ENCODE results near the gene KANSL1. TPM values are rescaled to one million over a fixed set of nuclear protein-coding genes. Genes with fewer than 3 reads are reported as not detected.

The KANSL1 gene
- total RNA-seq, 1 experiment from 2014 or later = 52.5 TPM

GRCh38 chr17:46038937-46039336, 154.3 kb downstream of the KANSL1 start:
- 0 out of 2 replicates have a peak, but pooled peaks cover 6% of the 10 kb centered on the region for H3K79me2 ChIP-seq (ENCODE audit: low read depth)
- no peaks in the 10 kb centered on the region for H3K4me1 ChIP-seq (replicated peaks; ENCODE audit: insufficient read depth)
- H3K9me3 ChIP-seq (ENCODE audit: insufficient read depth, low read depth) = no peaks in the 10 kb centered on the region
- no peak overlapping the region for H3K27ac ChIP-seq
- no peak for TF ChIP-seq EZH2 (IDR thresholded peaks at IDR 0.05; ENCODE audit: low read depth)
- no peak for TF ChIP-seq CTCF (conservative IDR thresholded peaks at IDR 0.05)
- H4K20me1 ChIP-seq (ENCODE audit: insufficient read depth) = peaks cover 13% of the 10 kb centered on the region
- H3K36me3 ChIP-seq (ENCODE audit: low read depth) = peaks cover 78% of the 10 kb centered on the region
- no peaks in the 10 kb centered on the region for H3K9me2 ChIP-seq (ENCODE audit: insufficient read depth)
- H3F3A ChIP-seq (ENCODE audit: insufficient read depth, low read depth) = peaks cover 11% of the 10 kb centered on the region; the same call in 1 of the 2 replicates
- BruUV-seq (replicated peaks) = no TSS peak
- ChIA-PET CTCF (no interaction called here), POLR2A (ENCODE audit: unreplicated experiment) (no interaction called here)
- H3K27me3 ChIP-seq (ENCODE audit: insufficient read depth, low read depth) = no peaks in the 10 kb centered on the region
- H3K4me3 ChIP-seq = no peak overlapping the region
- intact Hi-C loops (cut with micrococcal nuclease; ENCODE audit: unreplicated experiment) = no loop called here
- H2AFZ ChIP-seq = no peak overlapping the region
- no peak overlapping the region for H3K4me2 ChIP-seq
- no peak for DNase-seq

GRCh38 chr17:46038414-46038813, 154.8 kb downstream of the KANSL1 start:
- Histone ChIP-seq H3K4me3 (no peak overlapping the region), H3K9me2 (ENCODE audit: insufficient read depth) (no peaks in the 10 kb centered on the region), H3F3A (ENCODE audit: insufficient read depth, low read depth) (peaks cover 11% of the 10 kb centered on the region; the same call in 1 of the 2 replicates), H4K20me1 (ENCODE audit: insufficient read depth) (peaks cover 13% of the 10 kb centered on the region), H3K79me2 (ENCODE audit: low read depth) (0 out of 2 replicates have a peak, but pooled peaks cover 3% of the 10 kb centered on the region), H3K27me3 (ENCODE audit: insufficient read depth, low read depth) (no peaks in the 10 kb centered on the region), H3K36me3 (ENCODE audit: low read depth) (peaks cover 79% of the 10 kb centered on the region), H2AFZ (no peak overlapping the region), H3K9me3 (ENCODE audit: insufficient read depth, low read depth) (no peaks in the 10 kb centered on the region), H3K4me2 (no peak overlapping the region), H3K27ac (no peak overlapping the region), H3K4me1 (replicated peaks; ENCODE audit: insufficient read depth) (no peaks in the 10 kb centered on the region)
- intact Hi-C loops (cut with micrococcal nuclease; ENCODE audit: unreplicated experiment) = no loop called here
- TF ChIP-seq CTCF (conservative IDR thresholded peaks at IDR 0.05) (no peak), EZH2 (IDR thresholded peaks at IDR 0.05; ENCODE audit: low read depth) (no peak)
- BruUV-seq (replicated peaks) = no TSS peak
- CTCF ChIA-PET = interaction anchor here (0.5 kb wide), 1 partner anchor 155 kb away, joined by 4 read pairs; the partner anchor contains the start of gene KANSL1
- POLR2A ChIA-PET (ENCODE audit: unreplicated experiment) = no interaction called here
- DNase-seq = peak in 1 of 2 experiments; percentile 20

GRCh38 chr17:46037722-46038255, 155.4 kb downstream of the KANSL1 start:
- peaks cover 73% of the 10 kb centered on the region for H3K36me3 ChIP-seq (ENCODE audit: low read depth)
- no peak overlapping the region for H2AFZ ChIP-seq
- no TSS peak for BruUV-seq (replicated peaks)
- H4K20me1 ChIP-seq (ENCODE audit: insufficient read depth) = peaks cover 11% of the 10 kb centered on the region
- intact Hi-C loops (cut with micrococcal nuclease; ENCODE audit: unreplicated experiment) = no loop called here
- no peaks in the 10 kb centered on the region for H3K9me2 ChIP-seq (ENCODE audit: insufficient read depth)
- no peaks in the 10 kb centered on the region for H3K27me3 ChIP-seq (ENCODE audit: insufficient read depth, low read depth)
- ChIA-PET CTCF (no interaction called here), POLR2A (ENCODE audit: unreplicated experiment) (no interaction called here)
- H3K27ac ChIP-seq = no peak overlapping the region
- H3K79me2 ChIP-seq (ENCODE audit: low read depth) = no peaks in the 10 kb centered on the region
- DNase-seq = no peak
- H3F3A ChIP-seq (ENCODE audit: insufficient read depth, low read depth) = peaks cover 11% of the 10 kb centered on the region; the same call in 1 of the 2 replicates
- no peak overlapping the region for H3K4me3 ChIP-seq
- no peak overlapping the region for H3K4me2 ChIP-seq
- no peaks in the 10 kb centered on the region for H3K4me1 ChIP-seq (replicated peaks; ENCODE audit: insufficient read depth)
- TF ChIP-seq EZH2 (IDR thresholded peaks at IDR 0.05; ENCODE audit: low read depth) = no peak
- TF ChIP-seq CTCF (conservative IDR thresholded peaks at IDR 0.05) = no peak
- no peaks in the 10 kb centered on the region for H3K9me3 ChIP-seq (ENCODE audit: insufficient read depth, low read depth)

All from PC-9 (cell line).